GM18511 (cell line): ENCODE measurements around the gene ANKMY2.
"Not testable (repeated sequence)": the region's sequence is repeated elsewhere in the genome, so short reads cannot be mapped to it uniquely, and the experiment has no call there.

ENCODE experiments used
- ATAC-seq: cut with Tn5 transposase; IDR thresholded peaks from one replicate; pipeline ENCODE4 v1.9.1; 2021; ENCODE audit warnings: mild to moderate bottlenecking, moderate library complexity; ENCODE audit not compliant: unreplicated experiment

The ANKMY2 gene

DNA sequence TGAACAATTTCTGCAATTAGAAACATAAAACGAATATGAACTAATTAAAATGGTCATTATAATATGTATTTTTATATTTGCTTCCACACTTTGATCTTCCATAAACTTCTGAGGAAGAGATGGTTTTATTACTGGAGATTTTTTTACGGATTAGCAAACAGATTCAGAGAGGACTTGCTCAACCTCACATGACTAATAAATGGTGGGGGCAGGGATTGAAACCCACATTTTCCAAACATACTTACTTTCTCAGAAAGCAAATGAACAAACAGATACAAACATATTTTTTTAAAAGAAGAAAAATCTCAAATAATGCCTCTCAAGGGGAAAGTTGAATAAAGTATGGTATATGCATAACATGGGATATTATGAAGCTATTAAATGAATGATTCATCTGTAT lies 18.3 kb downstream of the ANKMY2 start:
- ATAC-seq, result no peak

DNA sequence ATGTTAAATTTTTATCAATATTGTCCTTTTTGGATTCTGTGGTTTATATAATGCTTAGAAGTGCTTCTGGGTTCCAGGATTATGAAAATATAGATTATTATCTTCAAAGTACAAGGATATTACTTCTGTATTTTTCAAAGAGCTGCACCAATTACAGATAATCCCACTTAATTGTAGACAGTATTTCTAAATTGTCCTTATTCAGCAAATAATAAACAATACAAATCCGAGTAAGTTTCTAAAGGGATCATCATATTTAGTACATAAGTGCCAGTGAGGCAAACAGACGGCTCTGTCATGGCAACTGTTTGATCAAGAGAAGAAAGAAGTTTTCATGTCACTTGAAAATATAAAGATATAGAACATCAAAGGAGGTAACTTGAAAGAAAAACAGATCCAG lies 19.2 kb downstream of the ANKMY2 start:
- ATAC-seq, result no peak

DNA sequence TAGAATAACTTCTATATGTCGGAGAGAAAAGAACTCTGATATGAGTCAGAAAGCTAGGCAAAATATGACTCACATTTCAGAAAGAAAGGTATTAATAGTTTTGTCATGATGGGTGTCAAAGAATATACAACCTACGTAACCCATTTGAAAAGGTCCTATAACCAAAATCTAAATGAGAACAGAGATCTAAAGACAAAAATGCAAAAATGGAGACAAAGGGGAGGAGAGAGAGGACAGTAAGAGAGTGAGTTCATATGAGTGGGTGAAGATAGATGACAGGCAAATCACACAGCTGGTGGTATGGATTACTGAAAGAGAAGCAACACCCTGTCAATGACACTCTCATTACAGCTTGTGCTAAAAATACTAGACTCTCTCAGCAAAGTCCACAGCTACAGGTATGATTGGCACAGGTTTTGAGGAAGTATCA lies 25.6 kb downstream of the ANKMY2 start:
- peak; percentile 87 for ATAC-seq

- no peak for ATAC-seq
These were observed 29.0 kb downstream of the ANKMY2 start for GRCh38 chr7:16616542-16616941.

GRCh38 chr7:16616122-16616521 lies 29.4 kb downstream of the ANKMY2 start:
- ATAC-seq, result no peak

GRCh38 chr7:16615228-16615627 lies 30.3 kb downstream of the ANKMY2 start:
- ATAC-seq, result no peak

- ATAC-seq, result no peak
These were observed 33.8 kb downstream of the ANKMY2 start for GRCh38 chr7:16611711-16612110.

GRCh38 chr7:16609842-16610450 lies 35.6 kb downstream of the ANKMY2 start:
- peak; percentile 91 for ATAC-seq

DNA sequence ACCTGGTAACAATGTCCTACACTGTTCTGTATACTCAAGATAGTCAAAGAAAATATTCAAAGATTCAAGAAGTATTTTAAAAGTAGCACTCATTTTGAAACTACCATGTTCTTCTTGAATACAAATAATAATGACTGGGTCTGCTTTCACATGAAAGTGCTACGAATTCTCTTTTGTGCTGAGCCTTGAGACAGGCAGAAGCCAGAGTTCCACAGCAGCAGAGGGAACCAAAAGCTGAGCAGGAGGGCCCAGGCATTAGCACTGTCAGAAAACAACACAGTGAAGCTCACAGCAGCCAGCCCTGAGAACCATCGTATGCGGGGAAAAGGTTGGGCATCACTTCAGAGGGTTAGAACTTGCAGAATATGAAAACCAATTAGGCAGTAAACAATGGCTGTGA lies 38.9 kb downstream of the ANKMY2 start:
- no peak for ATAC-seq

GRCh38 chr7:16604054-16604453 lies 41.5 kb downstream of the ANKMY2 start:
- ATAC-seq, result no peak

GRCh38 chr7:16603633-16604032 lies 41.9 kb downstream of the ANKMY2 start:
- ATAC-seq, result no peak

DNA sequence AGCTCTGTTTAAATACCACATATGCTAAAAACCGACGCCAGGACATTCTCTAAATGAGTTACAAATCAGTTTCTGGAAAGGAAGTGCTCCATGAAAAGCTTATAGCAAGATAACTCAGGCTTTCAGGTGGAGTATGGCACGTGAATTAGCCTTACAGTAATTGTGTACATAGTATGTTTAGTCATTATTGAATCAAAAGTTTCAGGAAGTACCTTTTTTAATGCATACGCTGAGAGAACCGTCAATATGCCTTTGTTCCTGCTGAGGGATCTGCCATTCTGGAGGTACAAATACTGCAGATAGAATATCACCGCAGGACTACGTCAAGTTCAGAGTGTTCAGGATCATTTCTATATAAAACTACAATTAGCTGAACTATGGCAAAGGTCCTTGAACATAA lies 45.7 kb downstream of the ANKMY2 start:
- ATAC-seq, result no peak

DNA sequence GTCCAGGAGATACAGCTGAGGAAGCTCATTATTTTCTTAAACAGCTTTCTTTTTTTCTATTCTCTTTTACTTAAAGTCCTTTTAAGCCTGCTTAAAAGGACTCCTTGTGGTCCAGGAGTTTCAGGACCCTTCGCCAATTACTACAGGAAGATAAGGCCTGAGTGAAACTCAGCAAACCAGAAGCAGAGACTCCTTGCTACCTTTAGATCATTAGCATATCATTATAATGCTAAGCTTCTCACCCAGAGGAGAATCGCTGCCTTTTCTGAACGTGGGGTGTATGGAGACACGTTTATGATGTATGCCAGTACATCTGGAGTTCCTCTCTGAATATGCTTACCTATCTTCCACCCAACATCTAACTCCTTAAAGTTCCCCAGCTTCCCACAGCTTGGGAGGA lies 47.5 kb downstream of the ANKMY2 start:
- ATAC-seq, result no peak

GRCh38 chr7:16595596-16595995 lies 50.0 kb downstream of the ANKMY2 start:
- ATAC-seq, result not testable (repeated sequence)

DNA sequence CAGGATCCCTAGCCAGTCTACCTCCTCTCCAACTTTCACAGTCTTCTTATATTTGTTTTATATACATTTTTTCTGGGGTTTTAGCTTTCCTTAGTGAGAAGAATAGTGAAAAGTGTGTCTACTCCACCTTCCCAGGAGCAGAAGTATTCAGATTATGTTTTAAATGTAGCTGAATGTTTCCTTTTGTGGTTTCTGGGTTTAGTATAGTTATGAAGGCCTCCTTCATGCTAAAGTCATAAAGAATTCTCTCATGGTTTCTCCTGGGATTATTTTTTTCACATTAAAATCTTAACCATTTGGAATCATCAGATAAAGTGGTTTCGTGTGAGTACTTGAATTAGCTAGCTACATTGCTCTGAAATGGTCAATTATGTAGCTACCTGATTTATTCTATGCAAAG lies 50.9 kb downstream of the ANKMY2 start:
- no peak for ATAC-seq

- no peak for ATAC-seq
These were observed 51.5 kb downstream of the ANKMY2 start for GRCh38 chr7:16594061-16594460.

DNA sequence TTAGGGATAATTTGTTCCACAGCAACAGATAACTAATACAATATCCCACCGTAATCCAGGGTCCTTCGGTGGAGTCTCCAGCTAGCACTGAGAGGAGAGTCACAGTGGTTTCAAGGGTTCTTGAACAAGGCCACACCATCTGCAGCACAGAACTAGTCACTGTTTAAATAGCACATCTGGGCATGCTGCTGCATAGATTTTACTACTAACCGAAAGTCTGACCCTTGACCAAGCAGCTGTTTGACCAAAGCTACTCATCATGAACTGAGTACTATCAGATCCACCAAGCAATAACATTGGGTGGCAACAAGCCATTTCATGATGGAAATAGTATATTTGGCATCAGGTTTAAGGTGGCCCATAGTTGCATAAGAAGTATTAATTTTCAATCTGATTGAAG lies 53.2 kb downstream of the ANKMY2 start:
- ATAC-seq, result no peak

- no peak for ATAC-seq
These were observed 55.1 kb downstream of the ANKMY2 start for GRCh38 chr7:16590424-16590823.

DNA sequence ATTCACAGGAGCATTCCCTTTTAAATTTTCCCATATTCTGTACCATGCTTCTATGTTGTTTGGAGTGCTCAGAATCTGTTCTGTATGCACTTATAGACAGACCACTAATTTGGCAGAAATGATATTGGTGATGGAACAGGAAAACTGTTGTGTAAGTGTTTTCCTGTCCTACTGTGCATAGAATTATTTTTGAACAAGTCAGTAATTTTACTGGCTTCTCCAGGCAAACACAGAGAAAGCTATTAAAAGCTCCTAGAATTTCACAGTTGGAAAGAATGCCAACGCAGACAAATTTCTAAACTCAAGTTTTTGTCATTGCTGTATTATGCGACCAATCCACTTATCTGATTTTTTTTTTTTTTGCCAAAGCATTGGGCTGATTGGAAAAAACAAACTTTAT lies 55.7 kb downstream of the ANKMY2 start:
- no peak for ATAC-seq

GRCh38 chr7:16587790-16588189 lies 57.8 kb downstream of the ANKMY2 start:
- ATAC-seq, result no peak

- ATAC-seq, result no peak
These were observed 58.4 kb downstream of the ANKMY2 start for GRCh38 chr7:16587129-16587528.

- no peak for ATAC-seq
These were observed 59.3 kb downstream of the ANKMY2 start for GRCh38 chr7:16586081-16586874.

GRCh38 chr7:16585540-16585939 lies 60.0 kb downstream of the ANKMY2 start:
- no peak for ATAC-seq
